NB4 (cell line): ENCODE results near the gene COQ5.

ENCODE experiments used
- MAX ChIP-seq: IDR thresholded peaks from 2 replicates; pipeline ENCODE4 v1.6.1; 2011; ENCODE audit warnings: low read depth, low read length
- POLR2A ChIP-seq: IDR thresholded peaks from 2 replicates; pipeline ENCODE4 v1.6.1; 2011; ENCODE audit warnings: mild to moderate bottlenecking; ENCODE audit not compliant: insufficient read length; ENCODE audit errors: extremely low read depth
- TF ChIP-seq, protein P1 (sequence below): IDR thresholded peaks from one replicate; pipeline ENCODE4 v1.5.1; 2012; ENCODE audit warnings: low read depth, low read length

GRCh38 chr12:120497524-120498150, 31.3 kb downstream of the COQ5 start:
- TF ChIP-seq, protein P1, sequence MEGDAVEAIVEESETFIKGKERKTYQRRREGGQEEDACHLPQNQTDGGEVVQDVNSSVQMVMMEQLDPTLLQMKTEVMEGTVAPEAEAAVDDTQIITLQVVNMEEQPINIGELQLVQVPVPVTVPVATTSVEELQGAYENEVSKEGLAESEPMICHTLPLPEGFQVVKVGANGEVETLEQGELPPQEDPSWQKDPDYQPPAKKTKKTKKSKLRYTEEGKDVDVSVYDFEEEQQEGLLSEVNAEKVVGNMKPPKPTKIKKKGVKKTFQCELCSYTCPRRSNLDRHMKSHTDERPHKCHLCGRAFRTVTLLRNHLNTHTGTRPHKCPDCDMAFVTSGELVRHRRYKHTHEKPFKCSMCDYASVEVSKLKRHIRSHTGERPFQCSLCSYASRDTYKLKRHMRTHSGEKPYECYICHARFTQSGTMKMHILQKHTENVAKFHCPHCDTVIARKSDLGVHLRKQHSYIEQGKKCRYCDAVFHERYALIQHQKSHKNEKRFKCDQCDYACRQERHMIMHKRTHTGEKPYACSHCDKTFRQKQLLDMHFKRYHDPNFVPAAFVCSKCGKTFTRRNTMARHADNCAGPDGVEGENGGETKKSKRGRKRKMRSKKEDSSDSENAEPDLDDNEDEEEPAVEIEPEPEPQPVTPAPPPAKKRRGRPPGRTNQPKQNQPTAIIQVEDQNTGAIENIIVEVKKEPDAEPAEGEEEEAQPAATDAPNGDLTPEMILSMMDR = no peak
- TF ChIP-seq POLR2A (no peak), MAX (no peak)
